Activated T-cell treated with anti-CD3 and anti-CD28 coated beads, Interleukin-2, amount 50 U/mL, for 1 hour (primary cell): ENCODE measurements around the gene TNS4.

Source experiments
- DNase-seq: peaks from one replicate; pipeline ENCODE4 v3.0.0-alpha.2; 2020

Gene TNS4

GRCh38 chr17:40431231-40431602 lies 70.2 kb downstream of the TNS4 start:
- peak; percentile 10 for DNase-seq

- DNase-seq: peak; percentile 7
Measured at GRCh38 chr17:40430272-40431230, 70.9 kb downstream of the TNS4 start.

- DNase-seq: peak; percentile 18
Measured at GRCh38 chr17:40427002-40427491, 74.4 kb downstream of the TNS4 start.
